H9 (cell line): ENCODE measurements around the gene MALRD1. TPM values are rescaled to one million over a fixed set of nuclear protein-coding genes. Genes with fewer than 3 reads are reported as not detected.

Experiments
- DNase-seq: peaks from one replicate; pipeline ENCODE4 v3.0.0-alpha.2; 2017
- H2AFZ ChIP-seq: one replicate; pipeline ENCODE4 v1.6.1; 2013; ENCODE audit warnings: mild to moderate bottlenecking, low read length, control low read depth, moderate library complexity
- H2AK5ac ChIP-seq: 2 replicates; pipeline ENCODE4 v1.6.1; 2013; ENCODE audit warnings: low read length, control low read depth, mixed read lengths; ENCODE audit not compliant: insufficient read length
- H2BK120ac ChIP-seq: one replicate; pipeline ENCODE4 v1.6.1; 2013; ENCODE audit warnings: low read depth, mild to moderate bottlenecking, low read length, control low read depth, inconsistent platforms; ENCODE audit not compliant: poor library complexity, severe bottlenecking
- H2BK12ac ChIP-seq: 2 replicates; pipeline ENCODE4 v1.6.1; 2013; ENCODE audit warnings: low read length, control low read depth, mixed read lengths, low read depth; ENCODE audit not compliant: insufficient read length
- H2BK15ac ChIP-seq: 2 replicates; pipeline ENCODE4 v1.6.1; 2013; ENCODE audit warnings: low read depth, low read length, control low read depth
- H2BK20ac ChIP-seq: one replicate; pipeline ENCODE4 v1.6.1; 2013; ENCODE audit warnings: low read depth, mild to moderate bottlenecking, low read length, control low read depth, inconsistent platforms; ENCODE audit not compliant: poor library complexity, severe bottlenecking
- H2BK5ac ChIP-seq: 2 replicates; pipeline ENCODE4 v1.6.1; 2013; ENCODE audit warnings: low read length, control low read depth, mixed read lengths; ENCODE audit not compliant: insufficient read length
- H3K14ac ChIP-seq: 2 replicates; pipeline ENCODE4 v1.6.1; 2013; ENCODE audit warnings: low read length, control low read depth; ENCODE audit not compliant: insufficient read depth
- H3K18ac ChIP-seq: 2 replicates; pipeline ENCODE4 v1.6.1; 2013; ENCODE audit warnings: low read depth, mild to moderate bottlenecking, mixed read lengths, low read length, control low read depth; ENCODE audit not compliant: insufficient read length
- H3K23ac ChIP-seq: 2 replicates; pipeline ENCODE4 v1.6.1; 2013; ENCODE audit warnings: low read length, control low read depth, mixed read lengths, low read depth; ENCODE audit not compliant: insufficient read length
- H3K23me2 ChIP-seq: 2 replicates; pipeline ENCODE4 v1.6.1; 2013; ENCODE audit warnings: low read depth, mild to moderate bottlenecking, mixed read lengths, low read length, control low read depth; ENCODE audit not compliant: insufficient read length, poor library complexity, severe bottlenecking
- H3K27ac ChIP-seq: 2 replicates; pipeline ENCODE4 v1.5.1; 2013; ENCODE audit warnings: low read length, control low read depth, mixed read lengths, low read depth; ENCODE audit not compliant: insufficient read length
- H3K27me3 ChIP-seq: 2 replicates; pipeline ENCODE4 v1.6.1; 2013; ENCODE audit warnings: low read length, control low read depth, inconsistent platforms; ENCODE audit not compliant: insufficient read depth
- H3K4ac ChIP-seq: 2 replicates; pipeline ENCODE4 v1.6.1; 2013; ENCODE audit warnings: low read depth, mild to moderate bottlenecking, control low read depth, inconsistent platforms, low read length, moderate library complexity
- H3K4me1 ChIP-seq: 2 replicates; pipeline ENCODE4 v1.6.1; 2013; ENCODE audit warnings: low read length, control low read depth, inconsistent platforms; ENCODE audit not compliant: insufficient read depth
- H3K4me2 ChIP-seq: 2 replicates; pipeline ENCODE4 v1.6.1; 2013; ENCODE audit warnings: low read length, control low read depth, mixed read lengths; ENCODE audit not compliant: insufficient read length, insufficient read depth
- H3K56ac ChIP-seq: 2 replicates; pipeline ENCODE4 v1.6.1; 2013; ENCODE audit warnings: low read depth, mild to moderate bottlenecking, mixed read lengths, low read length, control low read depth; ENCODE audit not compliant: insufficient read length
- H3K79me1 ChIP-seq: 2 replicates; pipeline ENCODE4 v1.6.1; 2013; ENCODE audit warnings: low read depth, mild to moderate bottlenecking, moderate library complexity, low read length, control low read depth, inconsistent platforms; ENCODE audit not compliant: insufficient read depth, poor library complexity, severe bottlenecking
- H3K79me2 ChIP-seq: 2 replicates; pipeline ENCODE4 v1.6.1; 2013; ENCODE audit warnings: low read length, control low read depth, inconsistent platforms; ENCODE audit not compliant: insufficient read depth
- H3K9ac ChIP-seq: 2 replicates; pipeline ENCODE4 v1.6.1; 2013; ENCODE audit warnings: low read length, control low read depth, mixed read lengths; ENCODE audit not compliant: insufficient read length; ENCODE audit errors: extremely low read depth
- H3K9me3 ChIP-seq: one replicate; pipeline ENCODE4 v1.6.1; 2013; ENCODE audit warnings: low read depth, low read length, inconsistent platforms; ENCODE audit not compliant: control insufficient read depth
- H3T11ph ChIP-seq: one replicate; pipeline ENCODE4 v1.6.1; 2013; ENCODE audit warnings: mild to moderate bottlenecking, low read length, control low read depth, inconsistent platforms
- H4K20me1 ChIP-seq: one replicate; pipeline ENCODE4 v1.6.1; 2013; ENCODE audit not compliant: control insufficient read depth, insufficient read length, insufficient read depth
- H4K5ac ChIP-seq: 2 replicates; pipeline ENCODE4 v1.6.1; 2013; ENCODE audit warnings: low read depth, mild to moderate bottlenecking, mixed read lengths, low read length, control low read depth; ENCODE audit not compliant: insufficient read length
- H4K8ac ChIP-seq: replicated peaks from 2 replicates; pipeline ENCODE4 v1.6.1; 2013; ENCODE audit warnings: low read length, control low read depth, mixed read lengths, low read depth; ENCODE audit not compliant: insufficient read length
- H4K91ac ChIP-seq: 2 replicates; pipeline ENCODE4 v1.6.1; 2013; ENCODE audit warnings: low read depth, mild to moderate bottlenecking, moderate library complexity, mixed read lengths, low read length, control low read depth; ENCODE audit not compliant: insufficient read length
- H3K27ac Mint-ChIP-seq, 3 experiments: 2 replicates in 2 of 3; 3 replicates in 1 of 3; pipeline ENCODE4 v1.8.0; 2020 to 2021; ENCODE audit warnings: mixed read lengths in 3 of 3, mild to moderate bottlenecking in 1 of 3, moderate library complexity in 1 of 3
- H3K27me3 Mint-ChIP-seq: 2 replicates; pipeline ENCODE4 v1.8.0; 2021; ENCODE audit warnings: low read depth, mild to moderate bottlenecking, moderate library complexity, mixed read lengths
- H3K36me3 Mint-ChIP-seq, 3 experiments: 2 replicates in 2 of 3; 3 replicates in 1 of 3; pipeline ENCODE4 v1.8.0; 2020 to 2021; ENCODE audit warnings: low read depth in 3 of 3, mixed read lengths in 3 of 3; ENCODE audit not compliant: insufficient read depth in 1 of 3
- H3K4me1 Mint-ChIP-seq, 2 experiments: 2 replicates each; pipeline ENCODE4 v1.8.0; 2020; ENCODE audit warnings: mixed read lengths in 2 of 2
- H3K4me3 Mint-ChIP-seq, 2 experiments: 2 replicates in 1 of 2; 3 replicates in 1 of 2; pipeline ENCODE4 v1.8.0; 2020 to 2021; ENCODE audit warnings: mild to moderate bottlenecking in 2 of 2, mixed read lengths in 2 of 2, moderate library complexity in 1 of 2
- H3K9me3 Mint-ChIP-seq, 2 experiments: 2 replicates in 1 of 2; 3 replicates in 1 of 2; pipeline ENCODE4 v1.8.0; 2020; ENCODE audit warnings: mild to moderate bottlenecking in 2 of 2, mixed read lengths in 2 of 2, moderate library complexity in 1 of 2
- WGBS: extraction: QIAGEN DNeasy Blood & Tissue Kit; methylation state at CpG from one replicate; pipeline ENCODE4 v1.1.7; 2013; ENCODE audit warnings: missing lambda C conversion rate, low lambda C conversion rate, mixed read lengths; ENCODE audit not compliant: insufficient read length; ENCODE audit errors: extremely low coverage; 5-methylcytosine and 5-hydroxymethylcytosine counted together
- total RNA-seq: library from RNA; stranded (reverse); gene quantifications from 2 replicates; pipeline ENCODE4 v1.2.1, GENCODE V29; 2021
- TF ChIP-seq, protein P1 (sequence below): fragments of 200-600 bp; sonication (generic); conservative IDR thresholded peaks from 3 replicates; pipeline ENCODE4 v1.8.0; 2021; ENCODE audit warnings: antibody characterized with exemption, mild to moderate bottlenecking

Gene MALRD1
- total RNA-seq, 1 experiment from 2014 or later, result 0.20 TPM

DNA sequence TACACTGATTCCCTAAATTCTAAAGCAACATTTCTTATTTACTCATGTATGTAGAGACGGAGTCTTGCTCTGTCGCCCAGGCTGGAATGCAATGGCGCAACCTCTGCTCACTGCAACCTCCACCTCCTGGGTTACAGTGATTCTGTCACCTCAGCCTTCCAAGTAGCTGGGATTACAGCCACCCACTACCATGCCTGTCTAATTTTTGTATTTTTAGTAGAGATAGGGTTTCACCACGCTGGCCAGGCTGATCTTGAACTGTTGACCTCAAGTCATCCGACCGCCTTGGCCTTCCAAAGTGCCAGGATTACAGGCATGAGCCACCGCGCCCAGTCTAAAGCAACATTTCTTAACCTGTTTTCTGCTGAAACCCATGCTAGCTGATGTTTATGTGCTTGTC, 540.0 kb downstream of the MALRD1 start:
- Histone ChIP-seq H3K18ac (no peak overlapping the region), H4K8ac (no peak overlapping the region), H3K27me3 (no peaks in the 10 kb centered on the region), H3K23ac (no peak overlapping the region), H3K79me2 (no peaks in the 10 kb centered on the region), H2BK20ac (no peak overlapping the region), H3K14ac (no peak overlapping the region), H2AK5ac (no peak overlapping the region), H3T11ph (no peak overlapping the region), H3K9me3 (no peaks in the 10 kb centered on the region), H3K56ac (no peak overlapping the region), H2BK12ac (no peak overlapping the region), H3K23me2 (no peaks in the 10 kb centered on the region), H4K5ac (no peak overlapping the region), H2BK5ac (no peak overlapping the region), H3K4me1 (no peaks in the 10 kb centered on the region), H3K27ac (no peak overlapping the region), H3K79me1 (no peaks in the 10 kb centered on the region), H3K9ac (no peak overlapping the region), H2AFZ (no peak overlapping the region), H4K91ac (no peak overlapping the region), H4K20me1 (no peaks in the 10 kb centered on the region), H2BK15ac (no peak overlapping the region), H3K4ac (no peak overlapping the region), H3K4me2 (no peak overlapping the region), H2BK120ac (no peak overlapping the region)
- no peak overlapping the region for H3K4me3 Mint-ChIP-seq
- peaks cover 10 to 16% of the 10 kb centered on the region in 2 experiments for H3K9me3 Mint-ChIP-seq
- H3K27ac Mint-ChIP-seq, result no peak overlapping the region
- TF ChIP-seq, protein P1, sequence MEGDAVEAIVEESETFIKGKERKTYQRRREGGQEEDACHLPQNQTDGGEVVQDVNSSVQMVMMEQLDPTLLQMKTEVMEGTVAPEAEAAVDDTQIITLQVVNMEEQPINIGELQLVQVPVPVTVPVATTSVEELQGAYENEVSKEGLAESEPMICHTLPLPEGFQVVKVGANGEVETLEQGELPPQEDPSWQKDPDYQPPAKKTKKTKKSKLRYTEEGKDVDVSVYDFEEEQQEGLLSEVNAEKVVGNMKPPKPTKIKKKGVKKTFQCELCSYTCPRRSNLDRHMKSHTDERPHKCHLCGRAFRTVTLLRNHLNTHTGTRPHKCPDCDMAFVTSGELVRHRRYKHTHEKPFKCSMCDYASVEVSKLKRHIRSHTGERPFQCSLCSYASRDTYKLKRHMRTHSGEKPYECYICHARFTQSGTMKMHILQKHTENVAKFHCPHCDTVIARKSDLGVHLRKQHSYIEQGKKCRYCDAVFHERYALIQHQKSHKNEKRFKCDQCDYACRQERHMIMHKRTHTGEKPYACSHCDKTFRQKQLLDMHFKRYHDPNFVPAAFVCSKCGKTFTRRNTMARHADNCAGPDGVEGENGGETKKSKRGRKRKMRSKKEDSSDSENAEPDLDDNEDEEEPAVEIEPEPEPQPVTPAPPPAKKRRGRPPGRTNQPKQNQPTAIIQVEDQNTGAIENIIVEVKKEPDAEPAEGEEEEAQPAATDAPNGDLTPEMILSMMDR, result no peak
- no peak for DNase-seq
- WGBS, result no CpG with 5 or more reads among the region's 8 CpGs
- no peaks in the 10 kb centered on the region for H3K27me3 Mint-ChIP-seq
- no peaks in the 10 kb centered on the region for H3K4me1 Mint-ChIP-seq
- H3K36me3 Mint-ChIP-seq, result peaks cover 8 to 10% (median 10%) of the 10 kb centered on the region in 3 experiments
